ENCODE measurements around the gene PTGER3.

The PTGER3 gene

DNA sequence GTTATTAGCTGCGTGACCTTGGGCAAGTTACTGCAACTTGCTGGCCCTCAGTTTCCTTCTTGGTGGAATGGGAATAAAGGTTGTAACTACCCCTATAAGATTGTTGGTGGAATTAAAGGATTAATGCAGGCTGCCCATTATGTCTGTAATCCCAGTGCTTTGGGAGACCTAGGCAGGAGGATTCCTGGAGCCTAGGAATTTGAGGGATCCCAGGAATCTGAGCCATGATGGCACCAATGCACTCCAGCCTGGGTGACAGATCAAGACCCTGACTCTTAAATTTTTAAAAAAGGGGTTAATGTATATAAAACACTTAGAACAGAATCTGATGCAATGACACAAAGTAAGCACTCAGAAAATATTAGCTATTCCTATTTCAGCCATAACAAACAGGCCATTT is 67.3 kb downstream of the PTGER3 start:
- H3K4me3 ChIP-seq (ENCODE audit: low read depth, low read length): no peak overlapping the region
- DNase-seq (ENCODE audit: low read depth): no peak
- TF ChIP-seq, protein P1, sequence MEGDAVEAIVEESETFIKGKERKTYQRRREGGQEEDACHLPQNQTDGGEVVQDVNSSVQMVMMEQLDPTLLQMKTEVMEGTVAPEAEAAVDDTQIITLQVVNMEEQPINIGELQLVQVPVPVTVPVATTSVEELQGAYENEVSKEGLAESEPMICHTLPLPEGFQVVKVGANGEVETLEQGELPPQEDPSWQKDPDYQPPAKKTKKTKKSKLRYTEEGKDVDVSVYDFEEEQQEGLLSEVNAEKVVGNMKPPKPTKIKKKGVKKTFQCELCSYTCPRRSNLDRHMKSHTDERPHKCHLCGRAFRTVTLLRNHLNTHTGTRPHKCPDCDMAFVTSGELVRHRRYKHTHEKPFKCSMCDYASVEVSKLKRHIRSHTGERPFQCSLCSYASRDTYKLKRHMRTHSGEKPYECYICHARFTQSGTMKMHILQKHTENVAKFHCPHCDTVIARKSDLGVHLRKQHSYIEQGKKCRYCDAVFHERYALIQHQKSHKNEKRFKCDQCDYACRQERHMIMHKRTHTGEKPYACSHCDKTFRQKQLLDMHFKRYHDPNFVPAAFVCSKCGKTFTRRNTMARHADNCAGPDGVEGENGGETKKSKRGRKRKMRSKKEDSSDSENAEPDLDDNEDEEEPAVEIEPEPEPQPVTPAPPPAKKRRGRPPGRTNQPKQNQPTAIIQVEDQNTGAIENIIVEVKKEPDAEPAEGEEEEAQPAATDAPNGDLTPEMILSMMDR (IDR thresholded peaks at IDR 0.05; ENCODE audit: control insufficient read depth, extremely low read depth, insufficient read depth): no peak

DNA sequence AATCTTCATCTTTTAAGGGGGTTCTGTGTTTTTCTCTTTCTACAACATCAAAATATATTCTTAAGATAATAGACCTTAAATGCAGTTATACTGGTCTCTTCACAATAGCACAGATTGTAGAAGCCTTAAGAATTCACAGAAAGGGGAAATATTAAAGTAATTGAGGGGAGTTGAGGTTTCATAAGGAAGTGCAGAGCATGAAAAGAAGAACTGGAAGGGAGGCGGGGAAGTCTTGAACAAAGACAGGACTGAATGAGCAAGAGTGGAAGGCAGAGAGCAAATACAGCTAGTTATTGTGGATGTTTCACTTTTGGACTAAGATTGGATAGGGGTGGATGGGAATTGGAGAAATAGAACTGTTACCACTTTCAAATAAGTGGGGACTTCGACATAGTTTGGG is 67.7 kb downstream of the PTGER3 start:
- no peak overlapping the region for H3K4me3 ChIP-seq (ENCODE audit: low read depth, low read length)
- no peak for DNase-seq (ENCODE audit: low read depth)
- TF ChIP-seq, protein P1 (IDR thresholded peaks at IDR 0.05; ENCODE audit: control insufficient read depth, extremely low read depth, insufficient read depth): no peak

DNA sequence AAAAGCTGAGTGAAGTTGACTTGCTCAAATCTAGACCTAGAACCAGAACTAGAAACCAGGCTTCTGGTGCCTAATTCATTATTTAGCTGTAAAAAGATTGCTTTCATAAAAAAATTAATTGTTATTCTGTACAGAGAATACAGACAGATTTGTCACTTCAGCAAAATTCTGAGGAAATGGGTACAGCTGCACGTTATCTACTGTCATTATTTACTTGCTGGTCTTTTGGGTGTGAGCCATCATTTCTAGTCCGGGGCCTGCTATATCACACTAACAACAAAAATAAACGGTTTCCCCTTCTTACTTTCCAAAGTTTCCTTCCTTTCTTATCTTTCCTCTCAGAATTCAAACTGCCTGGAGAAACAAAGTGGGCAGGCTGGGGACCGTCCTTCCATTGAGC is 68.3 kb downstream of the PTGER3 start:
- TF ChIP-seq, protein P1 (IDR thresholded peaks at IDR 0.05; ENCODE audit: control insufficient read depth, extremely low read depth, insufficient read depth): no peak
- H3K4me3 ChIP-seq (ENCODE audit: low read depth, low read length): no peak overlapping the region
- DNase-seq (ENCODE audit: low read depth): no peak

DNA sequence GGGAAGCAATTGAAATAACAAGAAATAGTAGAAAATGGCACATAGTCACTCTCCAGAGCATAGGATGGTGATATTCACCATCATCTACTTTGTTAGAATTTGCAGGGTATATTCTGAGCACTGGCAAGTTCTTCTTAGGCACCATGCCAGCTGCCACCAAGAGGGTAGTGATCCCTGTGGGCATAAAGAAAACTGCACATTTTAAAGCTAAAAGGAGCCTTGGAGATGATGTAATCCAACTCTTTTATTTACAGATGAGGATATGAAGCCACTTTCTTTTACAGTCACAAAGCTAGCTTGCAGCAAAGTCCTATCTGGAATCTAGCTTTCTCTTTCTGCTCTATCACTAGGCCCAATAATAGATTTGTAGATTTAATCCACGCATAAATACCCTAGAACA is 69.0 kb downstream of the PTGER3 start:
- H3K4me3 ChIP-seq (ENCODE audit: low read depth, low read length): no peak overlapping the region
- DNase-seq (ENCODE audit: low read depth): no peak
- TF ChIP-seq, protein P1 (IDR thresholded peaks at IDR 0.05; ENCODE audit: control insufficient read depth, extremely low read depth, insufficient read depth): no peak

DNA sequence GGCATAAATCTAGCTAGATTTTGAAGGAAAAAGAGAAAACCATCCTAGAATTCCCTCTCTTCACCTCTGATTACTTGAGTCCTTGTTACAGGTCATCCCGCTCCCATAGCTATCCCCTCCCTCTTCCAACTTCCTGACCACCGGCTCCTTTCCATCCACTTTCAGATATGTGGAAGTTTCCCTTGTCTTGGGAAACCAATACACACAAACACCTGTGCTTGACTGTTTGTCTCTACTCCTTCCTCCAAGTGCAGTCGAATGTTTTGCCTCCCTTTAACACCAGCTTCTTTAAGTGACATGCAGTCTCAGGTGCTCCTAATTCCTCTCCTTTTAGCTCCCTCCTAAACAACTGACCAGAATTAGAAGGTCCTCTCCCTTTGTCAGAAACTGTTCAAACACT is 70.0 kb downstream of the PTGER3 start:
- DNase-seq (ENCODE audit: low read depth): no peak
- TF ChIP-seq, protein P1 (IDR thresholded peaks at IDR 0.05; ENCODE audit: control insufficient read depth, extremely low read depth, insufficient read depth): no peak
- H3K4me3 ChIP-seq (ENCODE audit: low read depth, low read length): no peak overlapping the region

DNA sequence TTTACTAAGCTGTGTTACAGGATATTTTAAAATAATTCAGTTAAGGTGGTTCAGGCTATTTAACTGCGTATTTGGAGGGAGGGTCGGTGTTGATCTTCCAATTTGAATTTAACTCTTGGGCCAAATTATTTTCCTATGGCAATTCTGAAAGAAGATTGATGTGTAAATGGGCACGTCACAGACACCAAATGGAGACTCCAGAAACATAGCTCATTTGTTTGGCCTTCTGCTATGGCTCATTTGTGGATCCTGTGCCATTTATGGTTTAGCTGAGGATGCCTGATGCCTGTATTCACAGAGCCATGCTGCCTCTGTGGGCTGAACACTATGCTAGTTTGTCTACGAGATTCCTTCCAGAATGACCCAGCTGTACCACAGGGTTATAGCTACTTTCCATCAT is 70.6 kb downstream of the PTGER3 start:
- no peak overlapping the region for H3K4me3 ChIP-seq (ENCODE audit: low read depth, low read length)
- TF ChIP-seq, protein P1 (IDR thresholded peaks at IDR 0.05; ENCODE audit: control insufficient read depth, extremely low read depth, insufficient read depth): no peak
- DNase-seq (ENCODE audit: low read depth): no peak

DNA sequence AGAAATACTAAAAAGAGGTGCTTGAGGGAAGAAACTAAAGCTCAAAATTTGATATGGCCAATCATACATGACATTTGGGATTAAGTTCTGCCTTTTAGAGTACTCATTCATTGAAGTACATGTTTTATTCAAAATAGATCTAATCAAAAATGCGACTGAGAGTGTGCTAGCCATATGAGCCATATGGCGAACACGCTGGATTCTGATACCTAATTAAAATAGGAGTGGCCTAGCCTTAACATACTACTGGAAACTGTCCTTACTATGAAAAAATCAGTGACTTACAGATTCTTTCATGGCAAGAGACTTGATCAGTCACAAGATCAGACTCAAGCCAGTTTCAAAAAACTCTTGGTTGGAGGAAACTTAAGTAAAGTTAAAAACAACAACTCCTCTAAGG is 73.9 kb downstream of the PTGER3 start:
- TF ChIP-seq, protein P1 (IDR thresholded peaks at IDR 0.05; ENCODE audit: control insufficient read depth, extremely low read depth, insufficient read depth): no peak
- DNase-seq (ENCODE audit: low read depth): no peak
- H3K4me3 ChIP-seq (ENCODE audit: low read depth, low read length): no peak overlapping the region
